CD4-positive, alpha-beta T cell treated with Interleukin-15 for 1 hour (primary cell): ENCODE data around the gene BEST1.

Experiments used
- DNase-seq: peaks from one replicate; pipeline ENCODE4 v3.0.0-alpha.2; 2020

BEST1 gene

GRCh38 chr11:61964666-61965271 lies 14.6 kb downstream of the BEST1 start:
- peak; percentile 49 for DNase-seq

GRCh38 chr11:61966734-61967115 lies 16.6 kb downstream of the BEST1 start:
- DNase-seq, result peak; percentile 54

- peak; percentile 94 for DNase-seq
Measured at GRCh38 chr11:61967116-61967923, 17.2 kb downstream of the BEST1 start, which contains the start of gene FTH1. FTH1 (minus strand) TSS chr11:61967634; CDS start chr11:61967425, 209 bp downstream.

- peak; percentile 66 for DNase-seq
Measured at GRCh38 chr11:61967924-61968757, 18.0 kb downstream of the BEST1 start.

GRCh38 chr11:61968758-61969390 lies 18.7 kb downstream of the BEST1 start:
- DNase-seq, result no peak

GRCh38 chr11:61969391-61969758 lies 19.2 kb downstream of the BEST1 start:
- no peak for DNase-seq

GRCh38 chr11:61969838-61970662 lies 19.9 kb downstream of the BEST1 start:
- DNase-seq, result no peak

- DNase-seq, result peak; percentile 91
Measured at GRCh38 chr11:61971248-61972111, 21.3 kb downstream of the BEST1 start.

GRCh38 chr11:61972112-61972671 lies 22.0 kb downstream of the BEST1 start:
- DNase-seq, result no peak

GRCh38 chr11:61972672-61973475 lies 22.7 kb downstream of the BEST1 start:
- peak; percentile 45 for DNase-seq

- DNase-seq, result no peak
Measured at GRCh38 chr11:61973476-61974162, 23.5 kb downstream of the BEST1 start.

GRCh38 chr11:61974766-61975631 lies 24.8 kb downstream of the BEST1 start:
- no peak for DNase-seq

GRCh38 chr11:61975638-61976419 lies 25.7 kb downstream of the BEST1 start:
- DNase-seq, result no peak

- DNase-seq, result no peak
Measured at GRCh38 chr11:61976420-61976800, 26.3 kb downstream of the BEST1 start.

GRCh38 chr11:61976813-61977475 lies 26.8 kb downstream of the BEST1 start:
- no peak for DNase-seq

- no peak for DNase-seq
Measured at GRCh38 chr11:61978703-61979661, 28.8 kb downstream of the BEST1 start.
